Keratinocyte (primary cell): Measurements from ENCODE around the gene PLEKHO1. TPM values are rescaled to one million over a fixed set of nuclear protein-coding genes. Genes with fewer than 3 reads are reported as not detected.

Experiments used
- DNase-seq: peaks from one replicate; pipeline ENCODE4 v3.0.0-alpha.2; 2011; ENCODE audit warnings: low read depth, missing footprints, low spot score
- FAIRE-seq: peaks from 2 replicates; lab custom pipeline; 2011; peaks lifted over from hg19 to GRCh38; lab: Jason Lieb, UNC
- H2AFZ ChIP-seq: 2 replicates; pipeline ENCODE4 v1.6.0; 2012; ENCODE audit warnings: low read length, control low read depth, inconsistent platforms; ENCODE audit not compliant: control insufficient read depth
- H3K27ac ChIP-seq: 2 replicates; pipeline ENCODE4 v1.5.1; 2011; ENCODE audit warnings: low read length; ENCODE audit not compliant: control insufficient read depth, insufficient read depth
- H3K27me3 ChIP-seq: 3 replicates; pipeline ENCODE4 v1.6.0; 2011; ENCODE audit warnings: low read length; ENCODE audit not compliant: control insufficient read depth, insufficient read depth; ENCODE audit errors: extremely low read depth
- H3K36me3 ChIP-seq, 2 experiments: 2 replicates in 1 of 2; 3 replicates in 1 of 2; pipeline ENCODE4 v1.5.1; 2011; ENCODE audit warnings: low read length in 2 of 2, mild to moderate bottlenecking in 1 of 2; ENCODE audit not compliant: control insufficient read depth in 2 of 2, insufficient read depth in 2 of 2; ENCODE audit errors: extremely low read depth in 1 of 2
- H3K4me1 ChIP-seq: 3 replicates; pipeline ENCODE4 v1.5.1; 2011; ENCODE audit warnings: low read length; ENCODE audit not compliant: control insufficient read depth, insufficient read depth; ENCODE audit errors: extremely low read depth
- H3K4me2 ChIP-seq: 3 replicates; pipeline ENCODE4 v1.6.0; 2011; ENCODE audit warnings: low read depth, low read length; ENCODE audit not compliant: control insufficient read depth, insufficient read depth; ENCODE audit errors: extremely low read depth
- H3K4me3 ChIP-seq, 3 experiments: fragments of 200-600 bp in 1 of 3; sonication (generic) in 1 of 3; 2 replicates in 2 of 3; 3 replicates in 1 of 3; pipeline ENCODE4 v1.5.1; 2011 to 2016; ENCODE audit warnings: low read length in 3 of 3, mild to moderate bottlenecking in 3 of 3, control low read depth in 2 of 3, inconsistent platforms in 1 of 3, low read depth in 1 of 3, mixed read lengths in 1 of 3, mixed run types in 1 of 3, moderate library complexity in 1 of 3; ENCODE audit not compliant: control insufficient read depth in 2 of 3, insufficient read depth in 2 of 3; ENCODE audit errors: extremely low read depth in 1 of 3
- H3K79me2 ChIP-seq: 2 replicates; pipeline ENCODE4 v1.6.0; 2012; ENCODE audit warnings: low read length; ENCODE audit not compliant: control insufficient read depth, insufficient read depth
- H3K9ac ChIP-seq: 3 replicates; pipeline ENCODE4 v1.6.0; 2011; ENCODE audit warnings: low read length; ENCODE audit not compliant: control insufficient read depth, insufficient read depth; ENCODE audit errors: extremely low read depth
- H3K9me1 ChIP-seq: 3 replicates; pipeline ENCODE4 v1.6.0; 2011; ENCODE audit warnings: low read length; ENCODE audit not compliant: control insufficient read depth, insufficient read depth; ENCODE audit errors: extremely low read depth
- H3K9me3 ChIP-seq: 2 replicates; pipeline ENCODE4 v1.5.1; 2012; ENCODE audit warnings: low read depth, low read length; ENCODE audit not compliant: control insufficient read depth
- H4K20me1 ChIP-seq: 3 replicates; pipeline ENCODE4 v1.6.0; 2011; ENCODE audit warnings: low read length; ENCODE audit not compliant: control insufficient read depth, insufficient read depth; ENCODE audit errors: extremely low read depth
- EZH2 ChIP-seq: IDR thresholded peaks from one replicate; pipeline ENCODE4 v1.6.1; 2012; ENCODE audit warnings: inconsistent platforms, mild to moderate bottlenecking, low read length, moderate library complexity
- dilution Hi-C: fragments of 300-500 bp; cut with MboI; formaldehyde crosslinking; loops from one replicate; pipeline ENCODE4 v1.7.0; 2020; ENCODE audit warnings: low sequenced_read_pairs; ENCODE audit not compliant: extremely low pct_ligation_motif_present
- polyA plus RNA-seq, 5 experiments: library from polyadenylated mRNA; depleted of rRNA in 3 of 5; stranded (reverse) in 3 of 5; stranded (forward) in 1 of 5; unstranded in 1 of 5; fragments of >200 nt; gene quantifications; 1 replicate in 1 of 5; 2 replicates in 3 of 5; 3 replicates in 1 of 5; pipeline versions ENCODE4 v1.2.1 to v1.2.3, GENCODE V29; 2011 to 2012; ENCODE audit warnings: missing spikeins in 2 of 5, low read depth in 1 of 5, low replicate concordance in 1 of 5
- TF ChIP-seq, protein P1 (sequence below), 3 experiments: IDR thresholded peaks in 1 of 3; conservative IDR thresholded peaks in 1 of 3; optimal IDR thresholded peaks in 1 of 3; 2 replicates in 2 of 3; 3 replicates in 1 of 3; pipeline versions ENCODE3 to v1.5.1; 2011; ENCODE audit warnings: low read length in 3 of 3, mild to moderate bottlenecking in 3 of 3, moderate library complexity in 2 of 3, control low read depth in 1 of 3, inconsistent platforms in 1 of 3; ENCODE audit not compliant: insufficient read depth in 2 of 3; ENCODE audit errors: extremely low read depth in 1 of 3

PLEKHO1 gene
- polyA plus RNA-seq, 1 donor (not counting 4 experiments of a cell fraction or from before 2014, with no cell fraction given), result 2.7 TPM

DNA sequence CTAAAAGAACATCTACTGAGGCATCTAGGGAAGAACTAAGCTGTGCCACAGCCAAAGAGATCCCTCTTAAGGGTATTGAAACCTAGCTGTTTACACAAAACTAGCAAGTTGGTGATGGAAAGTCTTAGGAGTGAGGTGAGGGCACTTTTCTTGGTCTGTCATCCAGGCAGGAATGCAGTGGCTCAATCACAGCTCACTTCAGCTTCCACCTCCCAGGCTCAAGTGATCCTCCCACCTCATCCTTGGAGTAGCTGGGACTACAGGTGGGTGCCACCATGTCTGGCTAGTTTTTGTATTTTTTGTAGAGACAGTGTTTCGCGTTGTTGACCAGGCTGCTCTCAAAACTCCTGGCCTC, 2.4 kb downstream of the PLEKHO1 start:
- TF ChIP-seq EZH2, result no peak
- TF ChIP-seq, protein P1, sequence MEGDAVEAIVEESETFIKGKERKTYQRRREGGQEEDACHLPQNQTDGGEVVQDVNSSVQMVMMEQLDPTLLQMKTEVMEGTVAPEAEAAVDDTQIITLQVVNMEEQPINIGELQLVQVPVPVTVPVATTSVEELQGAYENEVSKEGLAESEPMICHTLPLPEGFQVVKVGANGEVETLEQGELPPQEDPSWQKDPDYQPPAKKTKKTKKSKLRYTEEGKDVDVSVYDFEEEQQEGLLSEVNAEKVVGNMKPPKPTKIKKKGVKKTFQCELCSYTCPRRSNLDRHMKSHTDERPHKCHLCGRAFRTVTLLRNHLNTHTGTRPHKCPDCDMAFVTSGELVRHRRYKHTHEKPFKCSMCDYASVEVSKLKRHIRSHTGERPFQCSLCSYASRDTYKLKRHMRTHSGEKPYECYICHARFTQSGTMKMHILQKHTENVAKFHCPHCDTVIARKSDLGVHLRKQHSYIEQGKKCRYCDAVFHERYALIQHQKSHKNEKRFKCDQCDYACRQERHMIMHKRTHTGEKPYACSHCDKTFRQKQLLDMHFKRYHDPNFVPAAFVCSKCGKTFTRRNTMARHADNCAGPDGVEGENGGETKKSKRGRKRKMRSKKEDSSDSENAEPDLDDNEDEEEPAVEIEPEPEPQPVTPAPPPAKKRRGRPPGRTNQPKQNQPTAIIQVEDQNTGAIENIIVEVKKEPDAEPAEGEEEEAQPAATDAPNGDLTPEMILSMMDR (optimal IDR thresholded peaks at IDR 0.05 in 1 of 3, IDR thresholded peaks at IDR 0.05 in 1 of 3, conservative IDR thresholded peaks at IDR 0.05 in 1 of 3; ENCODE audit: extremely low read depth in 1 of 3, insufficient read depth in 2 of 3, low read length in 3 of 3), result no peak
- Histone ChIP-seq H3K9me1 (no peaks in the 10 kb centered on the region), H3K9me3 (no peaks in the 10 kb centered on the region), H2AFZ (no peak overlapping the region), H3K27me3 (no peaks in the 10 kb centered on the region), H3K79me2 (no peaks in the 10 kb centered on the region), H3K4me3 (no peak overlapping the region), H3K9ac (no peak overlapping the region), H4K20me1 (no peaks in the 10 kb centered on the region), H3K36me3 (peaks cover 0 to 5% of the 10 kb centered on the region in 2 experiments), H3K4me1 (peaks cover 7% of the 10 kb centered on the region), H3K27ac (no peak overlapping the region), H3K4me2 (no peak overlapping the region)
- FAIRE-seq, result no peak
- dilution Hi-C loops, result no loop called here
- DNase-seq, result no peak

DNA sequence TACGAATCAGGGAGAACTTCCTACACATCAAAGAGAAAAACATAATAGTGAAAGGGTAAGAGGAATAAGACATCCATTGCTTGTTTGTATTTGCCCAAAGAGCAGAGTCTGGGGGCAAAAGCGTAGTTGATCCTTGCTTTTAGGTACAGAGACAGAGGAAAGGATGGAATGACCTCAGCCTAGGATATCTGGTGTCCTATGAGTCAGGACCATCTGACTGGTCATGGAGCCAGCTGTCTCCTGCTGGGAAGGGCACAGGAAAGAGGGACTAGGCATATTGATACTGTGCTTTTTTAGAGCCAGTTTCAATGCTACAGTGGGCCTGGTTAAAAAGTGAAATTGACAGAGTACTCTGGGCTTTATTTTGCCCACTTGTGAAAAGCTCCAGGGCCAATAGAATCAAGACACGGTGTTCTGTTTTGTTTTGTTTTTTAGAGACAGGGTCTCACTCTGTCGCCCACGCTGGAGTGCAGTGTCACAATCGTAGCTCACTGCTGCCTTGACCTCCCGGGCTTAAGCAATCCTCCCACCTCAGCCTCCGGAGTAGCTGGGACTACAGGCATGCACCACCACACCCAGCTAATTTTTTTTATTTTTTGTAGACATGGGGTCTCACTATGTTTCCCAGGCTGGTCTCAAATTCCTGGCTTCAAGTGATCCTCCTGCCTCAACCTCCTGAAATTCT, 3.2 kb downstream of the PLEKHO1 start:
- Histone ChIP-seq H3K9me1 (no peaks in the 10 kb centered on the region), H3K36me3 (peaks cover 0 to 5% of the 10 kb centered on the region in 2 experiments), H3K9me3 (no peaks in the 10 kb centered on the region), H3K27me3 (no peaks in the 10 kb centered on the region), H4K20me1 (no peaks in the 10 kb centered on the region), H3K79me2 (no peaks in the 10 kb centered on the region), H3K4me3 (no peak overlapping the region), H2AFZ (no peak overlapping the region), H3K27ac (no peak overlapping the region), H3K9ac (no peak overlapping the region), H3K4me2 (no peak overlapping the region), H3K4me1 (peaks cover 7% of the 10 kb centered on the region)
- no peak for FAIRE-seq
- dilution Hi-C loops, result no loop called here
- no peak for DNase-seq
- no peak for TF ChIP-seq EZH2
- TF ChIP-seq, protein P1 (optimal IDR thresholded peaks at IDR 0.05 in 1 of 3, IDR thresholded peaks at IDR 0.05 in 1 of 3, conservative IDR thresholded peaks at IDR 0.05 in 1 of 3; ENCODE audit: extremely low read depth in 1 of 3, insufficient read depth in 2 of 3, low read length in 3 of 3), result no peak
